Transverse colon (tissue), 4 donors: ENCODE data around the gene ARFIP1.

ENCODE experiments used
- CTCF ChIP-seq, 5 experiments: fragments of 200-600 bp in 3 of 5; fragments of 450-650 bp in 2 of 5; sonication (generic) in 3 of 5; IDR thresholded peaks; 1 replicate in 2 of 5; 2 replicates in 3 of 5; pipeline ENCODE4 v1.5.1; 2016 to 2017; ENCODE audit warnings: antibody characterized with exemption in 5 of 5, inconsistent platforms in 3 of 5, mild to moderate bottlenecking in 2 of 5, moderate library complexity in 1 of 5
- POLR2AphosphoS5 ChIP-seq, 3 donors: sonication (generic); formaldehyde crosslinking; IDR thresholded peaks; one replicate each; pipeline ENCODE4 v1.6.1; 2016; ENCODE audit warnings: antibody characterized with exemption in 3 of 3

GRCh38 chr4:152777488-152777887 is 2.3 kb upstream of the ARFIP1 start:
- TF ChIP-seq CTCF (IDR thresholded peaks at IDR 0.05) (no peak), POLR2AphosphoS5 (IDR thresholded peaks at IDR 0.05) (no peak)
